Keratinocyte (primary cell): ENCODE measurements around the gene RAB21. TPM values are rescaled to one million over a fixed set of nuclear protein-coding genes. Genes with fewer than 3 reads are reported as not detected.

Source experiments
- DNase-seq: peaks from one replicate; pipeline ENCODE4 v3.0.0-alpha.2; 2011; ENCODE audit warnings: low read depth, missing footprints, low spot score
- FAIRE-seq: peaks from 2 replicates; lab custom pipeline; 2011; peaks lifted over from hg19 to GRCh38; lab: Jason Lieb, UNC
- H2AFZ ChIP-seq: 2 replicates; pipeline ENCODE4 v1.6.0; 2012; ENCODE audit warnings: low read length, control low read depth, inconsistent platforms; ENCODE audit not compliant: control insufficient read depth
- H3K27ac ChIP-seq: 2 replicates; pipeline ENCODE4 v1.5.1; 2011; ENCODE audit warnings: low read length; ENCODE audit not compliant: control insufficient read depth, insufficient read depth
- H3K27me3 ChIP-seq: 3 replicates; pipeline ENCODE4 v1.6.0; 2011; ENCODE audit warnings: low read length; ENCODE audit not compliant: control insufficient read depth, insufficient read depth; ENCODE audit errors: extremely low read depth
- H3K36me3 ChIP-seq, 2 experiments: 2 replicates in 1 of 2; 3 replicates in 1 of 2; pipeline ENCODE4 v1.5.1; 2011; ENCODE audit warnings: low read length in 2 of 2, mild to moderate bottlenecking in 1 of 2; ENCODE audit not compliant: control insufficient read depth in 2 of 2, insufficient read depth in 2 of 2; ENCODE audit errors: extremely low read depth in 1 of 2
- H3K4me1 ChIP-seq: 3 replicates; pipeline ENCODE4 v1.5.1; 2011; ENCODE audit warnings: low read length; ENCODE audit not compliant: control insufficient read depth, insufficient read depth; ENCODE audit errors: extremely low read depth
- H3K4me2 ChIP-seq: 3 replicates; pipeline ENCODE4 v1.6.0; 2011; ENCODE audit warnings: low read depth, low read length; ENCODE audit not compliant: control insufficient read depth, insufficient read depth; ENCODE audit errors: extremely low read depth
- H3K4me3 ChIP-seq, 3 experiments: fragments of 200-600 bp in 1 of 3; sonication (generic) in 1 of 3; 2 replicates in 2 of 3; 3 replicates in 1 of 3; pipeline ENCODE4 v1.5.1; 2011 to 2016; ENCODE audit warnings: low read length in 3 of 3, mild to moderate bottlenecking in 3 of 3, control low read depth in 2 of 3, inconsistent platforms in 1 of 3, low read depth in 1 of 3, mixed read lengths in 1 of 3, mixed run types in 1 of 3, moderate library complexity in 1 of 3; ENCODE audit not compliant: control insufficient read depth in 2 of 3, insufficient read depth in 2 of 3; ENCODE audit errors: extremely low read depth in 1 of 3
- H3K79me2 ChIP-seq: 2 replicates; pipeline ENCODE4 v1.6.0; 2012; ENCODE audit warnings: low read length; ENCODE audit not compliant: control insufficient read depth, insufficient read depth
- H3K9ac ChIP-seq: 3 replicates; pipeline ENCODE4 v1.6.0; 2011; ENCODE audit warnings: low read length; ENCODE audit not compliant: control insufficient read depth, insufficient read depth; ENCODE audit errors: extremely low read depth
- H3K9me1 ChIP-seq: 3 replicates; pipeline ENCODE4 v1.6.0; 2011; ENCODE audit warnings: low read length; ENCODE audit not compliant: control insufficient read depth, insufficient read depth; ENCODE audit errors: extremely low read depth
- H3K9me3 ChIP-seq: 2 replicates; pipeline ENCODE4 v1.5.1; 2012; ENCODE audit warnings: low read depth, low read length; ENCODE audit not compliant: control insufficient read depth
- H4K20me1 ChIP-seq: 3 replicates; pipeline ENCODE4 v1.6.0; 2011; ENCODE audit warnings: low read length; ENCODE audit not compliant: control insufficient read depth, insufficient read depth; ENCODE audit errors: extremely low read depth
- CTCF ChIP-seq, 3 experiments: IDR thresholded peaks in 1 of 3; conservative IDR thresholded peaks in 1 of 3; optimal IDR thresholded peaks in 1 of 3; 2 replicates in 2 of 3; 3 replicates in 1 of 3; pipeline versions ENCODE3 to v1.5.1; 2011; ENCODE audit warnings: low read length in 3 of 3, mild to moderate bottlenecking in 3 of 3, moderate library complexity in 2 of 3, control low read depth in 1 of 3, inconsistent platforms in 1 of 3; ENCODE audit not compliant: insufficient read depth in 2 of 3; ENCODE audit errors: extremely low read depth in 1 of 3
- EZH2 ChIP-seq: IDR thresholded peaks from one replicate; pipeline ENCODE4 v1.6.1; 2012; ENCODE audit warnings: inconsistent platforms, mild to moderate bottlenecking, low read length, moderate library complexity
- dilution Hi-C: fragments of 300-500 bp; cut with MboI; formaldehyde crosslinking; loops from one replicate; pipeline ENCODE4 v1.7.0; 2020; ENCODE audit warnings: low sequenced_read_pairs; ENCODE audit not compliant: extremely low pct_ligation_motif_present
- polyA plus RNA-seq, 5 experiments: library from polyadenylated mRNA; depleted of rRNA in 3 of 5; stranded (reverse) in 3 of 5; stranded (forward) in 1 of 5; unstranded in 1 of 5; fragments of >200 nt; gene quantifications; 1 replicate in 1 of 5; 2 replicates in 3 of 5; 3 replicates in 1 of 5; pipeline versions ENCODE4 v1.2.1 to v1.2.3, GENCODE V29; 2011 to 2012; ENCODE audit warnings: missing spikeins in 2 of 5, low read depth in 1 of 5, low replicate concordance in 1 of 5

Gene RAB21
- polyA plus RNA-seq, 1 donor (not counting 4 experiments of a cell fraction or from before 2014, with no cell fraction given), result 21.9 TPM

GRCh38 chr12:71732357-71732712 is 22.3 kb upstream of the RAB21 start:
- Histone ChIP-seq H3K36me3 (no peaks in the 10 kb centered on the region), H3K9me1 (no peaks in the 10 kb centered on the region), H4K20me1 (no peaks in the 10 kb centered on the region), H3K27me3 (no peaks in the 10 kb centered on the region), H3K4me2 (no peak overlapping the region), H3K79me2 (no peaks in the 10 kb centered on the region), H3K4me3 (no peak overlapping the region), H3K4me1 (no peaks in the 10 kb centered on the region), H2AFZ (no peak overlapping the region), H3K9ac (no peak overlapping the region), H3K9me3 (no peaks in the 10 kb centered on the region), H3K27ac (no peak overlapping the region)
- no peak for DNase-seq
- TF ChIP-seq EZH2 (no peak), CTCF (optimal IDR thresholded peaks at IDR 0.05 in 1 of 3, IDR thresholded peaks at IDR 0.05 in 1 of 3, conservative IDR thresholded peaks at IDR 0.05 in 1 of 3; ENCODE audit: extremely low read depth in 1 of 3, insufficient read depth in 2 of 3, low read length in 3 of 3) (no peak)
- dilution Hi-C loops, result no loop called here
- no peak for FAIRE-seq

DNA sequence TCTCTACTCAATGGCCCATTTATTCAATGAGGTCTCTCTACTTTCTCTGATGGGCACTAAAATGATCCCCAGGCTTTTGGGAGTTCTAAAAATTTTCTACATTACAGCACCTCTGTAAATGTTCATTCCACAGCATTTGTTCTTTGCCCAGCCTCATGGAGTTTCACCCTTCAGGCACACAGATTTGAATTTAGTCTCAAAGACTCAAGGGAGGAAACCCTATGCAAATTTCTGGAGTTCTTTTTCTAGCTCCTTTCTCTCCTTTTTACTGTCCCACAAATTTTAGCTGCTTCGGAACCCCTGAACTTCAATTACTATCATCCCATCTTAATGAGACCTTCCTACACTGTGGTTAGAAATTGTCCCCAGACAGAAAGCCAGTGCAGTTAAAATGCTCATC is 17.5 kb upstream of the RAB21 start:
- dilution Hi-C loops, result loop anchor here (5.0 kb wide), 1 partner anchor 75 kb away; the partner anchor contains the start of genes THAP2 and ZFC3H1
- no peaks in the 10 kb centered on the region for H3K9me3 ChIP-seq
- FAIRE-seq, result no peak

More for the DNA sequence above, 17.5 kb upstream of the RAB21 start:
- Histone ChIP-seq H3K4me3 (no peak overlapping the region), H3K9ac (no peak overlapping the region), H3K27me3 (no peaks in the 10 kb centered on the region), H3K4me1 (no peaks in the 10 kb centered on the region), H3K4me2 (no peak overlapping the region), H3K36me3 (no peaks in the 10 kb centered on the region), H2AFZ (no peak overlapping the region), H3K79me2 (no peaks in the 10 kb centered on the region), H4K20me1 (no peaks in the 10 kb centered on the region), H3K9me1 (no peaks in the 10 kb centered on the region), H3K27ac (no peak overlapping the region)
- TF ChIP-seq EZH2 (no peak), CTCF (optimal IDR thresholded peaks at IDR 0.05 in 1 of 3, IDR thresholded peaks at IDR 0.05 in 1 of 3, conservative IDR thresholded peaks at IDR 0.05 in 1 of 3; ENCODE audit: extremely low read depth in 1 of 3, insufficient read depth in 2 of 3, low read length in 3 of 3) (no peak)
- no peak for DNase-seq
